Activated CD4-positive, alpha-beta T cell treated with anti-CD3 and anti-CD28 coated beads, Interleukin-2, amount 10 ng/mL, durations not matched to agents 7 days and 5 days (primary cell): ENCODE data around the gene TP53BP1. TPM values are rescaled to one million over a fixed set of nuclear protein-coding genes. Genes with fewer than 3 reads are reported as not detected.
"Not testable (repeated sequence)": the region's sequence is repeated elsewhere in the genome, so short reads cannot be mapped to it uniquely, and the experiment has no call there.

Experiments
- CTCF ChIA-PET: fragments of 350-600 bp; sonication (Branson Sonifier 250); formaldehyde crosslinking; loops from one replicate; lab custom pipeline; 2021; ENCODE audit warnings: antibody characterized with exemption; lab: Charles Lee
- POLR2A ChIA-PET: fragments of 350-600 bp; sonication (Branson Sonifier 250); formaldehyde crosslinking; loops from one replicate; lab custom pipeline; 2021; ENCODE audit warnings: antibody characterized with exemption; lab: Charles Lee
- DNase-seq: peaks from one replicate; pipeline ENCODE4 v3.0.0-alpha.2; 2020
- H3K27ac Mint-ChIP-seq: one replicate; pipeline ENCODE4 v1.8.0; 2021; ENCODE audit warnings: mild to moderate bottlenecking, moderate library complexity, mixed read lengths
- H3K27me3 Mint-ChIP-seq: one replicate; pipeline ENCODE4 v1.8.0; 2021; ENCODE audit warnings: mixed read lengths
- H3K36me3 Mint-ChIP-seq: one replicate; pipeline ENCODE4 v1.8.0; 2021; ENCODE audit warnings: low read depth, mixed read lengths
- H3K4me1 Mint-ChIP-seq: one replicate; pipeline ENCODE4 v1.8.0; 2021; ENCODE audit warnings: mixed read lengths
- H3K4me3 Mint-ChIP-seq: one replicate; pipeline ENCODE4 v1.8.0; 2021; ENCODE audit warnings: mild to moderate bottlenecking, moderate library complexity, mixed read lengths
- H3K9me3 Mint-ChIP-seq: one replicate; pipeline ENCODE4 v1.8.0; 2021; ENCODE audit warnings: mixed read lengths
- total RNA-seq, 2 experiments: library from RNA; stranded (reverse); gene quantifications; one replicate each; pipeline ENCODE4 v1.2.3, GENCODE V29; 2021

Gene TP53BP1
- total RNA-seq, 2 experiments from 2014 or later = 22.9 to 27.9 TPM

- H3K27me3 Mint-ChIP-seq = no peaks in the 10 kb centered on the region
- no peak overlapping the region for H3K4me3 Mint-ChIP-seq
- ChIA-PET CTCF (interaction anchor here (0.6 kb wide), 1 partner anchor 1134 kb away, joined by 3 read pairs; no protein-coding TSS in a partner anchor), POLR2A (interaction anchor here (0.7 kb wide), 1 partner anchor 13 kb away, joined by 3 read pairs; no protein-coding TSS in a partner anchor)
- no peak for DNase-seq
- peaks cover 65% of the 10 kb centered on the region for H3K36me3 Mint-ChIP-seq
- H3K9me3 Mint-ChIP-seq = no peaks in the 10 kb centered on the region
- peaks cover 6% of the 10 kb centered on the region for H3K4me1 Mint-ChIP-seq
- H3K27ac Mint-ChIP-seq = no peak overlapping the region
Observed at GRCh38 chr15:43402255-43402654, 90.7 kb downstream of the TP53BP1 start.

GRCh38 chr15:43393592-43393991 is 99.4 kb downstream of the TP53BP1 start:
- CTCF ChIA-PET = interaction anchor here (0.7 kb wide), 1 partner anchor 261 kb away, joined by 3 read pairs; no protein-coding TSS in a partner anchor
- peaks cover 55% of the 10 kb centered on the region for H3K36me3 Mint-ChIP-seq
- H3K4me3 Mint-ChIP-seq = not testable (repeated sequence)

GRCh38 chr15:43390723-43391122 is 102.2 kb downstream of the TP53BP1 start:
- Mint-ChIP-seq H3K27me3 (no peaks in the 10 kb centered on the region), H3K4me3 (no peak overlapping the region), H3K36me3 (peaks cover 56% of the 10 kb centered on the region), H3K27ac (no peak overlapping the region), H3K9me3 (peaks cover 2% of the 10 kb centered on the region), H3K4me1 (no peaks in the 10 kb centered on the region)
- CTCF ChIA-PET = interaction anchor here (0.6 to 1.2 kb wide), 4 partner anchors 14 to 923 kb away, joined by 3 to 4 read pairs (median 4); no protein-coding TSS in a partner anchor
- POLR2A ChIA-PET = interaction anchor here (0.7 kb wide), 1 partner anchor 9 kb away, joined by 3 read pairs; no protein-coding TSS in a partner anchor
- no peak for DNase-seq

More at GRCh38 chr15:43393592-43393991, 99.4 kb downstream of the TP53BP1 start:
- DNase-seq, H3K4me1 Mint-ChIP-seq, POLR2A ChIA-PET, H3K9me3 Mint-ChIP-seq, H3K27ac Mint-ChIP-seq, H3K27me3 Mint-ChIP-seq: not testable (repeated sequence)

- ChIA-PET CTCF (no interaction called here), POLR2A (no interaction called here)
- H3K9me3 Mint-ChIP-seq = no peaks in the 10 kb centered on the region
- DNase-seq = no peak
- no peak overlapping the region for H3K4me3 Mint-ChIP-seq
- H3K4me1 Mint-ChIP-seq = no peaks in the 10 kb centered on the region
- H3K27ac Mint-ChIP-seq = no peak overlapping the region
- H3K36me3 Mint-ChIP-seq = peaks cover 65% of the 10 kb centered on the region
- H3K27me3 Mint-ChIP-seq = no peaks in the 10 kb centered on the region
Observed at GRCh38 chr15:43383070-43383469, 109.9 kb downstream of the TP53BP1 start.

GRCh38 chr15:43382310-43382709 is 110.6 kb downstream of the TP53BP1 start:
- H3K36me3 Mint-ChIP-seq = peaks cover 66% of the 10 kb centered on the region
- no peaks in the 10 kb centered on the region for H3K9me3 Mint-ChIP-seq
- POLR2A ChIA-PET = no interaction called here
- no peak for DNase-seq
- H3K4me3 Mint-ChIP-seq = no peak overlapping the region
- H3K4me1 Mint-ChIP-seq = peaks cover 2% of the 10 kb centered on the region
- H3K27ac Mint-ChIP-seq = no peak overlapping the region
- CTCF ChIA-PET = interaction anchor here (0.8 kb wide), 1 partner anchor 22 kb away, joined by 4 read pairs; no protein-coding TSS in a partner anchor
- no peaks in the 10 kb centered on the region for H3K27me3 Mint-ChIP-seq

- peaks cover 6% of the 10 kb centered on the region for H3K4me1 Mint-ChIP-seq
- no peak for DNase-seq
- no peak overlapping the region for H3K4me3 Mint-ChIP-seq
- no peak overlapping the region for H3K27ac Mint-ChIP-seq
- no peaks in the 10 kb centered on the region for H3K9me3 Mint-ChIP-seq
- H3K36me3 Mint-ChIP-seq = peaks cover 57% of the 10 kb centered on the region
- ChIA-PET POLR2A (no interaction called here), CTCF (interaction anchor here (0.5 to 0.9 kb wide), 2 partner anchors 9 to 67 kb away, joined by 3 to 4 read pairs; no protein-coding TSS in a partner anchor)
- H3K27me3 Mint-ChIP-seq = no peaks in the 10 kb centered on the region
Observed at GRCh38 chr15:43378601-43379000, 114.4 kb downstream of the TP53BP1 start.

GRCh38 chr15:43376017-43376705 is 116.8 kb downstream of the TP53BP1 start:
- ChIA-PET CTCF (interaction anchor here (1.3 to 1.6 kb wide), 2 partner anchors 11 to 15 kb away, joined by 4 read pairs; no protein-coding TSS in a partner anchor), POLR2A (no interaction called here)
- DNase-seq = peak; percentile 54
- H3K27me3 Mint-ChIP-seq = no peaks in the 10 kb centered on the region
- peaks cover 23% of the 10 kb centered on the region for H3K4me1 Mint-ChIP-seq
- H3K9me3 Mint-ChIP-seq = no peaks in the 10 kb centered on the region
- no peak overlapping the region for H3K27ac Mint-ChIP-seq
- H3K4me3 Mint-ChIP-seq = no peak overlapping the region
- H3K36me3 Mint-ChIP-seq = peaks cover 55% of the 10 kb centered on the region

GRCh38 chr15:43370975-43371974 is 121.7 kb downstream of the TP53BP1 start, which contains the start of the genes TUBGCP4 and ZSCAN29:
TSS of gene TUBGCP4 (plus strand) at chr15:43371101. CDS start at chr15:43371355, 254 bp downstream.
TSS of gene ZSCAN29 (minus strand) at chr15:43371043. CDS start at chr15:43369913, 1,130 bp downstream.
- peaks cover 50% of the 10 kb centered on the region for H3K4me1 Mint-ChIP-seq
- DNase-seq = peak; percentile 78
- H3K27ac Mint-ChIP-seq = peak within 1 kb of the TSS; percentile 90
- peaks cover 59% of the 10 kb centered on the region for H3K36me3 Mint-ChIP-seq
- CTCF ChIA-PET = interaction anchor here (0.7 to 3.2 kb wide), 7 partner anchors 10 to 426 kb away, joined by 3 to 15 read pairs (median 4); no protein-coding TSS in a partner anchor
- H3K27me3 Mint-ChIP-seq = no peaks in the 10 kb centered on the region
- peak within 1 kb of the TSS; percentile 89 for H3K4me3 Mint-ChIP-seq
- POLR2A ChIA-PET = interaction anchor here (0.6 to 0.7 kb wide), 2 partner anchors 83 to 139 kb away, joined by 3 to 4 read pairs; no protein-coding TSS in a partner anchor
- peaks cover 8% of the 10 kb centered on the region for H3K9me3 Mint-ChIP-seq

GRCh38 chr15:43370310-43370974 is 122.5 kb downstream of the TP53BP1 start:
- H3K4me3 Mint-ChIP-seq = peak overlapping the region; percentile 89
- no peaks in the 10 kb centered on the region for H3K27me3 Mint-ChIP-seq
- peak overlapping the region; percentile 90 for H3K27ac Mint-ChIP-seq
- H3K9me3 Mint-ChIP-seq = peaks cover 11% of the 10 kb centered on the region
- DNase-seq = no peak
- peaks cover 50% of the 10 kb centered on the region for H3K4me1 Mint-ChIP-seq
- H3K36me3 Mint-ChIP-seq = peaks cover 63% of the 10 kb centered on the region
- CTCF ChIA-PET = interaction anchor here (0.7 to 3.2 kb wide), 7 partner anchors 8 to 426 kb away, joined by 3 to 15 read pairs (median 4); no protein-coding TSS in a partner anchor
- POLR2A ChIA-PET = interaction anchor here (0.5 to 0.7 kb wide), 2 partner anchors 140 to 1657 kb away, joined by 3 read pairs; no protein-coding TSS in a partner anchor

GRCh38 chr15:43361313-43361903 is 131.5 kb downstream of the TP53BP1 start:
- no peak for DNase-seq
- peaks cover 44% of the 10 kb centered on the region for H3K9me3 Mint-ChIP-seq
- peaks cover 6% of the 10 kb centered on the region for H3K4me1 Mint-ChIP-seq
- no peak overlapping the region for H3K4me3 Mint-ChIP-seq
- H3K27ac Mint-ChIP-seq = no peak overlapping the region
- H3K36me3 Mint-ChIP-seq = peaks cover 81% of the 10 kb centered on the region
- ChIA-PET CTCF (interaction anchor here (1.0 to 2.3 kb wide), 3 partner anchors 9 to 42 kb away, joined by 3 to 15 read pairs (median 3); partner anchors contain the start of genes TUBGCP4 and ZSCAN29), POLR2A (no interaction called here)
- H3K27me3 Mint-ChIP-seq = no peaks in the 10 kb centered on the region

- Mint-ChIP-seq H3K9me3 (peaks cover 39% of the 10 kb centered on the region), H3K27me3 (no peaks in the 10 kb centered on the region), H3K27ac (no peak overlapping the region), H3K4me1 (peaks cover 6% of the 10 kb centered on the region), H3K36me3 (peaks cover 81% of the 10 kb centered on the region), H3K4me3 (no peak overlapping the region)
- ChIA-PET POLR2A (no interaction called here), CTCF (interaction anchor here (0.7 to 2.3 kb wide), 3 partner anchors 9 to 41 kb away, joined by 3 to 15 read pairs (median 4); partner anchors contain the start of genes TUBGCP4 and ZSCAN29)
- DNase-seq = no peak
Observed at GRCh38 chr15:43360821-43361220, 132.1 kb downstream of the TP53BP1 start.
